ENCODE results near the gene TCERG1L.

The TCERG1L gene

GRCh38 chr10:131203456-131204357 lies 107.8 kb downstream of the TCERG1L start:
- no peak for DNase-seq

- no peak for DNase-seq
These were observed 108.5 kb downstream of the TCERG1L start for GRCh38 chr10:131202990-131203389.

GRCh38 chr10:131201741-131202515 lies 109.6 kb downstream of the TCERG1L start:
- DNase-seq: no peak

GRCh38 chr10:131200856-131201470 lies 110.6 kb downstream of the TCERG1L start:
- DNase-seq: no peak

DNA sequence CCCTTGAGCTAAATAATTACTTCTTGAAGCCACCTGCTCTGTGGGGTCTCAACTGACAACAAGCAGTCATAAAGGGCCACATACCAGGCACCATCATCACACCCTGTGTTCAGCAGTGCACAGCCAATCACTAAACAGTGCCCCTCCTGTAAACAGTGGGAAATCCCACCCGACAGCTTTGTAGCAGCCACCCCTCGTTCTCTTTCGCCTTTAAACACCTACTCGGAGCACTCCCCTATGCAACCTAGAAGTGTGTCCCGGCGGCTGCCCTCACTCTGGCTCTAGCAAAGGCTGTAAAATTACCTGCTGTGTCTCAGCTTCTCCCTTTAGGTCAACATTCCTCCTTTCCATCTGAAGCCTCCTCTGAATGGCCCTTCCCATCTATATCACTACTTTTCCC lies 111.9 kb downstream of the TCERG1L start:
- no peak for DNase-seq

GRCh38 chr10:131198843-131199242 lies 112.7 kb downstream of the TCERG1L start:
- no peak for DNase-seq

GRCh38 chr10:131198401-131198800 lies 113.1 kb downstream of the TCERG1L start:
- DNase-seq: no peak

DNA sequence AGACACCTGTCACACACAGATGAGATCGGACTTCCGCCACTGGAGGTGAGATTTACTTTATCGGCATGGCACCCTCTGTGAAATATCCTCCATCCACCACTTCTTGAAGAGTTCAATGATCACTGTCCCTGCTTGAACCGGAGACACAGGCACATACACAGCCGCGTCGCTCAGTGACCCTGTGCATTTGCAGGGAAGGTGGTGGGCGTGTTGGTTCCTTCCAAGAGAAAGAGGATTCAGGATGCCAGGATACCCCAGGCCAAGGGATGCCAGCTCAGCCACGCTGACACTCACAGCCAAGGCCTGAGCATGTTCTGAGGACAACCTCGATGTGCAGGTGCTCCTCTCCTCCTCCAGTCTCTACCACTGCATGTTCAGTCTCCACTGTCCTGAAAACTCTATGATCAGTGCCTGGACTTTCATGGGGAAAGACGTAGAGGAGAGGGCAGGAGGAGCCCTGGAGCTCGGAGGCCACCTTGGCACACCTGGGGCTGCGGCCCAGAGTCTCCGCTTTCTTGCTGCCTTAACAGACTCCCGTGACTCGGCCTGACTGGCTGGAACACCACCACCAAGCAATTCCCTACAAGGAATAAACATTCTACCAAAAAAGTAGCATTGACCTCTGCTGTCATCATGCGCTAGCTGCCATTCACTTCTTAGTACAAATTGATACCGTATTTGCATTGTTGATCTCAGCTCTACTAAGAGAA lies 115.2 kb downstream of the TCERG1L start:
- no peak for DNase-seq

- DNase-seq: no peak
These were observed 115.9 kb downstream of the TCERG1L start for GRCh38 chr10:131195558-131196159.

DNA sequence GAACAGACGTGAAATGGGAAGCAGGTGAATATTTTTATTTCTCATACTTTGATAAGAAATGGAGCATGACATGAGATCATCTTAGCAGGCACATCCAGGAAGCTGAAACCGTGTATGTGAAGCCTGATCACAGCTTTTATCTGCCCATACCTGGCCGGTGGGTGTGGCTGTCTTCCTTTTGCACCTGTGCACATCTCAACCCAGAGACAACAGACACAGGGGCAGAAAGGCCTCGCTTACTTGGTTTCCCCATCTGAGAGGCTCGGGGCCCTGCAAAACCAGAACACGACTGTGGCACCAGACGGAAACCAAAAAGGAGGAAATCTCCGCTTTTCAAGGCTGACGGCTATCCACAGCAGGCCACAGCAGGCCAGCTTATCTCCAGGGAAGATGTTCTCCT lies 116.4 kb downstream of the TCERG1L start:
- DNase-seq: no peak

- DNase-seq: no peak
These were observed 117.6 kb downstream of the TCERG1L start for GRCh38 chr10:131193923-131194322.

DNA sequence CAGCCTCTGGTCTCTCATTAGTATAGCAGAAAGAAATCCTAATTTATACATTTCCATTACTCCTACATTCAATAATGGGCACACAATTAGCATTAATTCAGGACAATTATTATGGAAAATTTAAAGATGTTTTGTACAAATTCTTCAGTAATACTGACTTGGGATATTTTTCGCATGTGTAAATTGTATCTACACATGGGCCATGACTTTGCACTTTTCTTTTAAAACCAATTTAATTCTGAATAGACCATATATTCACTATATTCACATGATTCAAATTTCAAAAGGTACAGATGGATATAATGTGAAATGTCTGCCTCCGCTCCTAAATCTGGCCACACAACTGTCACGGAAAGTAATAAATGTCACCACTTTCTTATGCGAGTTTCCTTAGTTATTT lies 123.0 kb downstream of the TCERG1L start:
- no peak for DNase-seq

GRCh38 chr10:131187926-131188325 lies 123.6 kb downstream of the TCERG1L start:
- no peak for DNase-seq

- no peak for DNase-seq
These were observed 124.2 kb downstream of the TCERG1L start for GRCh38 chr10:131187274-131187673.

DNA sequence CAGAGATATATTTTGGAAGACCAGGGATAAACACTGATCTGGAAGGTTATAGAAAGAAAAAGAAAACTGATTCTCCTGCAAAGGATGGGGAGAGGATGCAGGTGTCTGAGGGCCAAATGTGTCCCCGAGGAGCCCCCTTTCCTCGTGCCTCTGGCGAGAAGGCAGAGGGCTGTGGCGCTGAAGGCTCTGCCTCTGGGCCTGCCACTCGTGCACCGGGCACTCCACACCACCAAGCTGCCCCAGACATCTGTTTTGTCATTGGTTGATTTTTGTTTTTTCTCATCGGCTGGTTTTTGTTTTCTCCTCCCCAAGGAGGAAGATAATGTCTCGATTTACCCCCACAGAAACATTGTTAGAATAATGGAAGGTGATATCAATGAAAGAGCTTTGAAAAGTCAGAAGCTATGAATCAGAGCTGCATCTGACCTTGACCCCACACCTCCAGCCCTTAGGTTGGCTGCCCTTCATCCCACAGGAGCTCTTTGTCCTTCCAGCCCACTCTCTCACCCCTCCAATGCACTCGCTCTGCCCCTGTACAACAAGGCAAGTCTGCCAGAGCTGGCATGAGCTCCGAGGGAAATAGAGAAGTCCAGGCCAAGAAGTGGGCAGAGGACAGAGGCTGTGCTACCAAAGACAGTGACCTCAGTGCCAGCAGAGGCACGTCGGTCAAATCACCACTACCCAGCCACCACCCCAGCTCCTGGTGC lies 124.8 kb downstream of the TCERG1L start:
- DNase-seq: no peak

DNA sequence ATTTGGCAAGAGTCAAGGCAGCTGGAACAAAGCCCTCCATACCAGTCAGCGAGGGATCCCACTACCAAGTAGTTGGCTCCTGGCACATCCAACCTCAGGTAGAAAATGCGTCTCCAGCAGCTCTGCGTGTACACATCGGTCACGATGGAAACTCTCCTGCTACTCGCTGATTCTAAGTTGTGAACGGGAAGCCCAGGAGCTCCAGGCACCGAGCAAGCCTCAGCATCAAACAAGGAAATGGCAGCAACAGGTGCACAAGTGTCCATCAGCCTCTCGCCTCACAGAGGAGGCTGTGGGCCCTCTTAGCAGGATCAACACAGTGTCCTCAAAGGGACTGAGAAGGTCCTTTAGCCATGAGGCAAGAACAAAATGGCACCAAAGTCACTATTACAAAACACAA lies 127.0 kb downstream of the TCERG1L start:
- no peak for DNase-seq

- DNase-seq: no peak
These were observed 127.9 kb downstream of the TCERG1L start for GRCh38 chr10:131183546-131184045.

DNA sequence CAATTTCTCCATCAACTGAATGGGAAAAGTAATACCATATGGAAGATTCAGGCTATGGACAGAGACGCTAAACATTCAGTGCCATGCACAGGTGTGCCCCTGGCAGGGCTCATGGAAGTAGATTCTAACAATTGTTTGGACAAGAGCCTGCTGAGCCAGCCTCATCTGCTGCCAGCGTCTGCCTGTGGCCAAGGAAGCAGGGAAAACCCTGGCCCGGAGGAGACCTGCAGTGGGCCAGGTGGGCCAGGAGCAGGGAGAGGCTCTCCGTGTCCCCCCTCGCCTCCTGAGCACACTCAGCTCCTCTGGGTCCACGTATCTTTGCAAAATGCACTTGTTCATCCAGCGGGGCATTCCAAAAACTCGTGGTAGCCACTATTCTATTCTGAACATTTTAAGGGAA lies 130.1 kb downstream of the TCERG1L start:
- DNase-seq: no peak

- DNase-seq: no peak
These were observed 130.6 kb downstream of the TCERG1L start for GRCh38 chr10:131180740-131181415.

GRCh38 chr10:131180086-131180485 lies 131.4 kb downstream of the TCERG1L start:
- DNase-seq: no peak

- DNase-seq: no peak
These were observed 132.2 kb downstream of the TCERG1L start for GRCh38 chr10:131179361-131179760.

Measured in amniotic stem cell (primary cell).